Left cardiac atrium (tissue), 4 donors: ENCODE data around the gene EFCAB11. TPM values are rescaled to one million over a fixed set of nuclear protein-coding genes. Genes with fewer than 3 reads are reported as not detected.
"Not testable (repeated sequence)": the region's sequence is repeated elsewhere in the genome, so short reads cannot be mapped to it uniquely, and the experiment has no call there.

Source experiments
- ATAC-seq, 2 donors: fragments of 200-7000 bp; cut with Tn5 transposase; one replicate each; pipeline ENCODE4 v1.9.1; 2020; ENCODE audit warnings: mild to moderate bottlenecking in 2 of 2, moderate library complexity in 2 of 2
- DNase-seq: peaks from one replicate; pipeline ENCODE4 v3.0.0-alpha.2; 2020
- intact Hi-C, 2 donors: fragments of 100-400 bp; cut with DNase I; formaldehyde crosslinking; loops; one replicate each; pipeline versions ENCODE4 v1.14.1 to v1.15.1; 2022 to 2023
- total RNA-seq, 2 donors: library from RNA; stranded (reverse); fragmentation: NEBNext Ultra II Directional; extraction: Animal tissue kit (Norgen Biotek cat#: 25700); gene quantifications; one replicate each; pipeline ENCODE4 v1.2.1, GENCODE V29; 2021
- donor health status: DM: no; HTN: yes; CAD: no.
- donor health status: DM: no; HTN: yes; CAD: no; lungs with severe emphysema.
- donor health status: DM: yes; HTN: yes; CAD: no.
- donor health status: Dilated cardiomyopathy.

The EFCAB11 gene
- total RNA-seq, 2 donors from 2014 or later, result 2.8 to 3.8 TPM

GRCh38 chr14:89891055-89891454 is 63.5 kb downstream of the EFCAB11 start:
- ATAC-seq, result no peak
- intact Hi-C loops, result no loop called here

GRCh38 chr14:89890589-89890988 is 63.9 kb downstream of the EFCAB11 start:
- no peak for DNase-seq
- peak in 1 of 2 donors; percentile 74 for ATAC-seq
- intact Hi-C loops, result no loop called here

More at GRCh38 chr14:89891055-89891454, 63.5 kb downstream of the EFCAB11 start:
- DNase-seq, result no peak

GRCh38 chr14:89889626-89890025 is 64.9 kb downstream of the EFCAB11 start:
- no peak for DNase-seq
- intact Hi-C loops, result no loop called here
- no peak for ATAC-seq

GRCh38 chr14:89884761-89885160 is 69.8 kb downstream of the EFCAB11 start:
- intact Hi-C loops, result no loop called here
- no peak for DNase-seq
- no peak for ATAC-seq

- intact Hi-C loops, result no loop called here
- no peak for ATAC-seq
These were observed 72.7 kb downstream of the EFCAB11 start for GRCh38 chr14:89881839-89882238.

GRCh38 chr14:89874091-89874490 is 80.4 kb downstream of the EFCAB11 start:
- intact Hi-C loops, ATAC-seq, DNase-seq: not testable (repeated sequence)

More at GRCh38 chr14:89881839-89882238, 72.7 kb downstream of the EFCAB11 start:
- DNase-seq, result no peak

- no peak for DNase-seq
- intact Hi-C loops, result no loop called here
- no peak for ATAC-seq
These were observed 84.2 kb downstream of the EFCAB11 start for GRCh38 chr14:89870316-89870715.

- no peak for DNase-seq
- intact Hi-C loops, result no loop called here
- no peak for ATAC-seq
These were observed 84.9 kb downstream of the EFCAB11 start for GRCh38 chr14:89869606-89870005.

GRCh38 chr14:89866458-89866857 is 88.1 kb downstream of the EFCAB11 start:
- no peak for ATAC-seq
- no peak for DNase-seq
- intact Hi-C loops, result no loop called here

GRCh38 chr14:89865153-89865552 is 89.4 kb downstream of the EFCAB11 start:
- no peak for DNase-seq
- no peak for ATAC-seq
- intact Hi-C loops, result no loop called here

- no peak for ATAC-seq
- DNase-seq, result no peak
- intact Hi-C loops, result no loop called here
These were observed 91.7 kb downstream of the EFCAB11 start for GRCh38 chr14:89862856-89863255.

GRCh38 chr14:89861630-89862029 is 92.9 kb downstream of the EFCAB11 start:
- intact Hi-C loops, result no loop called here
- no peak for ATAC-seq
- no peak for DNase-seq

GRCh38 chr14:89858089-89858488 is 96.4 kb downstream of the EFCAB11 start:
- intact Hi-C loops, result no loop called here
- no peak for ATAC-seq
- DNase-seq, result no peak

GRCh38 chr14:89856871-89857345 is 97.6 kb downstream of the EFCAB11 start:
- ATAC-seq (peak in 1 of 2 donors; percentile 29), DNase-seq (no peak)
- intact Hi-C loops, result no loop called here

- no peak for DNase-seq
- ATAC-seq, result peak in 1 of 2 donors; percentile 74
- intact Hi-C loops, result no loop called here
These were observed 98.4 kb downstream of the EFCAB11 start for GRCh38 chr14:89855961-89856656.

GRCh38 chr14:89853936-89854693 is 100.4 kb downstream of the EFCAB11 start:
- DNase-seq, result no peak
- ATAC-seq, result peak in 1 of 2 donors; percentile 38
- intact Hi-C loops, result no loop called here

- no peak for DNase-seq
- no peak for ATAC-seq
- intact Hi-C loops, result no loop called here
These were observed 103.4 kb downstream of the EFCAB11 start for GRCh38 chr14:89851106-89851505.

- intact Hi-C loops, result no loop called here
- no peak for DNase-seq
- ATAC-seq, result no peak
These were observed 104.6 kb downstream of the EFCAB11 start for GRCh38 chr14:89849931-89850330.

GRCh38 chr14:89848165-89848564 is 106.4 kb downstream of the EFCAB11 start:
- ATAC-seq (no peak), DNase-seq (no peak)
- intact Hi-C loops, result no loop called here

GRCh38 chr14:89845346-89845745 is 109.2 kb downstream of the EFCAB11 start:
- ATAC-seq, result peak in 1 of 2 donors; percentile 38
- intact Hi-C loops, result no loop called here

More at GRCh38 chr14:89845346-89845745, 109.2 kb downstream of the EFCAB11 start:
- DNase-seq, result no peak
